GM19452 (cell line): ENCODE results near the gene WAPL.
"Not testable (repeated sequence)": the region's sequence is repeated elsewhere in the genome, so short reads cannot be mapped to it uniquely, and the experiment has no call there.

Source experiments
- ATAC-seq: cut with Tn5 transposase; IDR thresholded peaks from one replicate; pipeline ENCODE4 v1.9.1; 2021; ENCODE audit not compliant: unreplicated experiment

WAPL gene

DNA sequence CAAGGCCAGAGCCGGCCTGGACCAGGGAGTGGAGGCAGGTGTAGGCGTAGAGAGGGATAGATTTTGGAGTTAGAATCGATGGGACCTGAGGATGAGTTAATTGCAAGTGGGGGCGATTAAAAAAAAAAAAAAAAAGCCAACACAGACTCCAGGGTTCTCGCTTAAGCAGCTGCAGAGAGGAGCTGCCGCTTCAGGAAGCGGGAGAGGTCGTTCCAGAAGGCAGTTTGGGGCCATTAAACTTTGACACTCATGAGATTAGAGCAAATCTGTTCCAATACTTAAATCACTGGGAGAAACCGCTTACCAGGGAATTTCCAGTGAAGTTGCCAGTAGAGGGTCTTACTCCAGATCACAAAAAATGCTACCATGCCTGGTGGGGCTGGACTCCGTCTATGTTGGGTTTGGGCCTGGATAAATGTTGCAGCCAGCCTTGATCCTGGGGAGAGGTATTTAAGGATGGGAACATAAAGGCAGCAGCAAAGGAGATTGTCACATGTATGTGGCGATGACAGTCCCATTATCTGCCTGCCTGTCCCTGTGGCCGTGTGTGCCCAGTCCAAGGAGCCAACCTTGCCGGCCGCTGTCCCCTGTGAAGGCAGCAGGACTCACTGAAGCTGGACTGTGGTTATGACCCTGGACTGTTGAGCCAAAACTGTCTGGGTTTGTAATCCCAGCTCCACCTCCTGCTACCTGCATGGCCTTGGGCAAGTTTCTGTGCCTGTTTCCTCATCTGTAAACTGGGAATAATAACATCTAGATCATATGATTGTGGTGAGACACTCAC lies 131.1 kb downstream of the WAPL start:
- no peak for ATAC-seq

DNA sequence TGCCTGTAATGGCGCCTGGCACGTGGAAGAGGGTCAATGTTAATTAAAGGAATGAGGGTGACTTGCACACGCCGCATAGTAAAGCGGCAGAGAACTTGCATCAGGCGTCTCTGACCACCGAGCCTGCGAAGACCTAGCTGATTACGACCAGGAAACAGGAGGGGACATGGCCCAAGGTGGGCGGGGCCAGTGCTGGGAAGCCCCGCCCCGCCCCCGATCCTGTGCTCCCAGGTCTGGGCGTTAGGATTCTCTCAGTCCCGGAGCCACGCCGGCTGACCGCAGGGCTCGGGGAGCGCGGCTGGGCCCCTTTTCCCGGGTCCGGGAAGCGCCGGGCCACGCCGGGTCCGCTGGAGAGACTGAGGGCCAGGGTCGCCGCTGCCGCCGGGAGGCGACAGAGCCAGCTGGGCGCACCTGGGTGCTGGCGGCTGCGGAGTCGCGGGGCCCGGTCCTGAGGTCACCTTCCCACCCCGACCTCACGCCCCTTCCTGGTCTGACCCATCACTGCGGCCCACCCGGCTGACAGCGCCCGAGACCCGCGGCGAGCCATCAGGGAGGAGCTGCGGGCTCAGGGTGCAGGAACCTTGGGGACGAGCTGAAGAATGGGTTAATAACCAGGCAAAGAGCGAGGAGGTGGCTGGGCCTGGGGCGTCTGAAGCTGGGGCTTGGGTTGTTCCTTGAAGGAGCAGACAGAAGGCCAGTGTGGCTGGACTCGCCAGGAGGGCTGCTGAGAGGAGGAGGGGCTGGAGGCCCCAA lies 132.0 kb downstream of the WAPL start:
- ATAC-seq = peak; percentile 75

DNA sequence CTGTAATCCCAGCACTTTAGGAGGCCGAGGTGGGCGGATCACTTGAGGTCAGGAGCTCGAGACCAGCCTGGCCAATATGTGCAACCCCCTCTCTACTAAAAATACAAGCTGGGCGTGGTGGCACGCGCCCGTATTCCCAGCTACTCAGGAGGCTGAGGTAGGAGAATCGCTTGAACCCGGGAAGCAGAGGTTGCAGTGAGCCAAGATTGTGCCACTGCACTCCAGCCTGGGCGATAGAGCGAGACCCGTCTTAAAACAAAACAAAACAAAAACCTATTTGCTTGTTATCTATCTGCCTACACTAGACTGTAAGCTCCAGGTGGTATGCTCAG lies 132.5 kb downstream of the WAPL start:
- not testable (repeated sequence) for ATAC-seq

DNA sequence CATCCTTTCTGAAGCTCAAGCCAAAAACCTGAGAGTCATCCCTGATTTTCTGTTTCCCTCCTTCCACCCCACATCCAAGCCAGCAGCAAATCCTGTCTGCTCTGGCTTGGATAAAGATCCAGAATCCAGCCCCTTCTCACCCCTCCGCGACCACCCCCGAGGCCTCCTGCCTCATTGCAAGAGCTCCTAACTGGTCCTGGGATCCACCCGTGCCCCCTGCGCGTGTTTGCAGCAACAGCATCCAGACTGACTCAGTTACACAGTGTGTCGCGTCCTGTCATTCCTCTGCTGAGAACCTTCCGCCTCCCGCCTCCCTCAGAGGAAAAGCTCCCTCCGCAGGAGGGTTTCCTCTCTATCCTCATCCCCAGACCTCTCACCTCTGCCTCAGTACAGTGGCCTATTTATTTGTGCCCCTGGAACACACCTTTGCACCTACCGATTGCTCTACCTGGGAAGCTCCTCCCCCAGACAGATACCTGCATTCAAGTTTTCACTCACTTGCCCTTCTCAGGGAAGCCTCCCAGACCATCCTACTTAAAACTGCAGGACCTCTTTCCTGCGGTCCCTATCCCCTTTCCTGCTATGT lies 133.4 kb downstream of the WAPL start:
- no peak for ATAC-seq

DNA sequence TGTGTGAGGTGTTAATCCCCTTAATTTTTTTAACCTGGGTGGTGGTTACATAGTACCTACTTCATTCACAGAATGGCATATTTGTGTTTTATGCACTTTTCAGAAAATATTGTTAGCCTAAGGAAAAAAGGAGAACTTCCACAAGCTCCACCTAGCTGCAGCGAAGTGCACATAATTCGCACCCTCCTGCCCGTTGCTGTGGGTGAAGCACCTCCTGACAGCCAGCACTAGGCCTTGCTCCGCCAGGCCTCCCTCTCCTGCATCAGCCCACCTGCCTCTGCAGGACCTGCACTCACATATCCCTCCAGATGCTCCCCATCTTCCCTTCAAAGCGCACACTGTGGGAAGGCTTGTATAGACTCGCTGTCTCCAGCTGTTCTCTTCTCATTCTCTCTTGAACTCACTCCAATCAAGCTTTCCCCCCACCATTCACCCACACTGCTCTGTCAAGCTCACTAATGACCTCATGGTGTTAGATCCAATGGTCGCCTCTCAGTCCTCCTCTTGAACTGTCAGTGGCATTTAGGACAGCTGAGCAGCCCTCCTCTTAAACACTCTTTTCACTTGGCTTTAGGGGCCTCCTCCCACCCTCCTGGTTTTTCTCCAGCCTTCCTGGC lies 134.3 kb downstream of the WAPL start:
- no peak for ATAC-seq

DNA sequence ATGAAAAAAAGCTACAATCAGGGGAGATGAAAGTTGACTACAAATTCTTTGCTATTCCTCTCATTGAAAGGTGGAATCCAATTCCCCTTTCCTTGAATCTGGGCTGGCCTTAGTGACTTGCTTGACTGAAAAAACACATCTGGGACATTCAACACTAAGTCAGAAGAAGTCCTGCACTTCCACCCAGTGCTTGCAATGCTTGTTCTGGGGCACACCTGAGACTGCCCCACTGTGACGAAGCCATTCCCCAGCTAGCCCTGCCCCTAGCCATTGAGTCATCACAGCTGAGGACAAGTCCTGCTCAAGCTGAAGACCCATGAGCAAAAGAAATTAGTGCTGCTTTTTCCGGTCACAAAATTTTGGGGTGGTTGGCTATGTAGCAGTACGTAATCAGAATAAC lies 135.8 kb downstream of the WAPL start:
- no peak for ATAC-seq
